Measurements from ENCODE around the gene POTEJ.
"Not testable (repeated sequence)": the region's sequence is repeated elsewhere in the genome, so short reads cannot be mapped to it uniquely, and the experiment has no call there.

The POTEJ gene

GRCh38 chr2:130611140-130611539 lies at the start of gene POTEJ:
POTEJ (plus strand) TSS chr2:130611440; CDS start chr2:130611533, 93 bp downstream.
- DNase-seq (ENCODE audit: low spot score) = not testable (repeated sequence)

- not testable (repeated sequence) for DNase-seq (ENCODE audit: low spot score)
Measured at GRCh38 chr2:130566165-130566564, 45.1 kb upstream of the POTEJ start.

GRCh38 chr2:130571929-130572328 lies 39.3 kb upstream of the POTEJ start:
- DNase-seq (ENCODE audit: low spot score) = not testable (repeated sequence)

- DNase-seq (ENCODE audit: low spot score) = not testable (repeated sequence)
Measured at GRCh38 chr2:130574230-130574629, 37.0 kb upstream of the POTEJ start.

GRCh38 chr2:130576209-130576784 lies 34.9 kb upstream of the POTEJ start:
- not testable (repeated sequence) for DNase-seq (ENCODE audit: low spot score)

GRCh38 chr2:130577559-130577958 lies 33.7 kb upstream of the POTEJ start:
- not testable (repeated sequence) for DNase-seq (ENCODE audit: low spot score)

GRCh38 chr2:130579121-130579520 lies 32.1 kb upstream of the POTEJ start:
- DNase-seq (ENCODE audit: low spot score) = not testable (repeated sequence)

GRCh38 chr2:130581491-130581890 lies 29.7 kb upstream of the POTEJ start:
- DNase-seq (ENCODE audit: low spot score) = not testable (repeated sequence)

- DNase-seq (ENCODE audit: low spot score) = not testable (repeated sequence)
Measured at GRCh38 chr2:130582970-130583369, 28.3 kb upstream of the POTEJ start.

- not testable (repeated sequence) for DNase-seq (ENCODE audit: low spot score)
Measured at GRCh38 chr2:130583582-130583981, 27.7 kb upstream of the POTEJ start.

- not testable (repeated sequence) for DNase-seq (ENCODE audit: low spot score)
Measured at GRCh38 chr2:130584726-130585125, 26.5 kb upstream of the POTEJ start.

GRCh38 chr2:130588688-130589458 lies 22.4 kb upstream of the POTEJ start:
- not testable (repeated sequence) for DNase-seq (ENCODE audit: low spot score)

- not testable (repeated sequence) for DNase-seq (ENCODE audit: low spot score)
Measured at GRCh38 chr2:130590170-130590841, 20.9 kb upstream of the POTEJ start.

GRCh38 chr2:130590842-130591359 lies 20.3 kb upstream of the POTEJ start:
- DNase-seq (ENCODE audit: low spot score) = not testable (repeated sequence)

GRCh38 chr2:130592791-130593414 lies 18.3 kb upstream of the POTEJ start:
- not testable (repeated sequence) for DNase-seq (ENCODE audit: low spot score)

- not testable (repeated sequence) for DNase-seq (ENCODE audit: low spot score)
Measured at GRCh38 chr2:130594011-130594410, 17.2 kb upstream of the POTEJ start.

- not testable (repeated sequence) for DNase-seq (ENCODE audit: low spot score)
Measured at GRCh38 chr2:130596757-130597156, 14.5 kb upstream of the POTEJ start.

- DNase-seq (ENCODE audit: low spot score) = not testable (repeated sequence)
Measured at GRCh38 chr2:130597994-130598393, 13.2 kb upstream of the POTEJ start.

- not testable (repeated sequence) for DNase-seq (ENCODE audit: low spot score)
Measured at GRCh38 chr2:130598463-130598862, 12.8 kb upstream of the POTEJ start.

- DNase-seq (ENCODE audit: low spot score) = not testable (repeated sequence)
Measured at GRCh38 chr2:130599393-130599792, 11.8 kb upstream of the POTEJ start, which contains the start of gene CFC1. CFC1 (minus strand) TSS chr2:130599575; CDS start chr2:130599287, 288 bp downstream.

GRCh38 chr2:130599926-130600325 lies 11.3 kb upstream of the POTEJ start:
- DNase-seq (ENCODE audit: low spot score) = not testable (repeated sequence)
